ENCODE data around the gene ADGRD1.

The ADGRD1 gene

GRCh38 chr12:131132118-131132892 is 178.6 kb downstream of the ADGRD1 start:
- no CpG with 5 or more reads among the region's 29 CpGs for whole genome bisulfite sequencing, 2 donors (ENCODE audit: extremely low coverage in 2 of 2, insufficient read length in 2 of 2, insufficient replicate concordance in 1 of 2)
- no peak overlapping the region for H4K91ac ChIP-seq (ENCODE audit: low read depth, low read length, poor library complexity)
- H3K36me3 ChIP-seq (replicated peaks in 1 of 2; ENCODE audit: control insufficient read depth in 2 of 2, insufficient read depth in 2 of 2, low read length in 2 of 2): no peaks in the 10 kb centered on the region
- H3K18ac ChIP-seq (ENCODE audit: low read length): peak overlapping the region; percentile 87
- H3K79me1 ChIP-seq (ENCODE audit: low read depth, low read length): no peaks in the 10 kb centered on the region
- peak overlapping the region; percentile 34 for H3K23ac ChIP-seq (ENCODE audit: low read depth, low read length, poor library complexity)
- H3K4me3 ChIP-seq (ENCODE audit: low read length in 2 of 2): peak overlapping the region in 1 of 2 donors; percentile 51
- no peak overlapping the region for H3K4ac ChIP-seq (ENCODE audit: low read length)
- H2BK12ac ChIP-seq (ENCODE audit: low read length): no peak overlapping the region
- no peaks in the 10 kb centered on the region for H3K27me3 ChIP-seq (ENCODE audit: control insufficient read depth in 3 of 3, insufficient read depth in 3 of 3, low read depth in 1 of 3, low read length in 3 of 3)
- H4K8ac ChIP-seq (ENCODE audit: low read depth, low read length): peak overlapping the region; percentile 78
- H3K27ac ChIP-seq (replicated peaks; ENCODE audit: low read length): no peak overlapping the region
- no peak overlapping the region for H3K14ac ChIP-seq (ENCODE audit: low read length)
- H2BK120ac ChIP-seq (ENCODE audit: low read depth, low read length): no peak overlapping the region
- peak overlapping the region; percentile 52 for H3K4me2 ChIP-seq (ENCODE audit: insufficient read depth, low read length, poor library complexity, severe bottlenecking)
- peak overlapping the region; percentile 70 for H3K9ac ChIP-seq (ENCODE audit: low read depth, low read length, poor library complexity)
- H2BK15ac ChIP-seq (ENCODE audit: low read length): peak overlapping the region; percentile 95
- H2AK5ac ChIP-seq (ENCODE audit: low read depth, low read length): peak overlapping the region; percentile 65
- DNase-seq (ENCODE audit: low spot score): peak; percentile 83
- H2AFZ ChIP-seq (ENCODE audit: low read length): peak overlapping the region; percentile 95
- no peaks in the 10 kb centered on the region for H3K9me3 ChIP-seq (replicated peaks in 1 of 2; ENCODE audit: control insufficient read depth in 2 of 2, insufficient read depth in 1 of 2, low read depth in 1 of 2, low read length in 2 of 2)
- H2BK5ac ChIP-seq (ENCODE audit: low read length): no peak overlapping the region
- peaks cover 2 to 6% of the 10 kb centered on the region in 2 donors for H3K4me1 ChIP-seq (ENCODE audit: control insufficient read depth in 2 of 2, insufficient read depth in 1 of 2, low read depth in 1 of 2, low read length in 2 of 2)

GRCh38 chr12:131133015-131133905 is 179.6 kb downstream of the ADGRD1 start:
- Histone ChIP-seq H3K4me1 (ENCODE audit: control insufficient read depth in 2 of 2, insufficient read depth in 1 of 2, low read depth in 1 of 2, low read length in 2 of 2) (peaks cover 2 to 6% of the 10 kb centered on the region in 2 donors), H2BK15ac (ENCODE audit: low read length) (no peak overlapping the region), H4K91ac (ENCODE audit: low read depth, low read length, poor library complexity) (no peak overlapping the region), H2BK5ac (ENCODE audit: low read length) (no peak overlapping the region), H3K9ac (ENCODE audit: low read depth, low read length, poor library complexity) (no peak overlapping the region), H3K9me3 (replicated peaks in 1 of 2; ENCODE audit: control insufficient read depth in 2 of 2, insufficient read depth in 1 of 2, low read depth in 1 of 2, low read length in 2 of 2) (no peaks in the 10 kb centered on the region), H3K14ac (ENCODE audit: low read length) (no peak overlapping the region), H3K4me2 (ENCODE audit: insufficient read depth, low read length, poor library complexity, severe bottlenecking) (no peak overlapping the region), H3K18ac (ENCODE audit: low read length) (peak overlapping the region; percentile 6), H3K4ac (ENCODE audit: low read length) (peak overlapping the region; percentile 2), H3K4me3 (ENCODE audit: low read length in 2 of 2) (peak overlapping the region in 1 of 2 donors; percentile 38), H2AK5ac (ENCODE audit: low read depth, low read length) (peak overlapping the region; percentile 27), H3K27ac (replicated peaks; ENCODE audit: low read length) (no peak overlapping the region), H2BK12ac (ENCODE audit: low read length) (no peak overlapping the region), H2AFZ (ENCODE audit: low read length) (no peak overlapping the region), H3K36me3 (replicated peaks in 1 of 2; ENCODE audit: control insufficient read depth in 2 of 2, insufficient read depth in 2 of 2, low read length in 2 of 2) (no peaks in the 10 kb centered on the region), H3K27me3 (ENCODE audit: control insufficient read depth in 3 of 3, insufficient read depth in 3 of 3, low read depth in 1 of 3, low read length in 3 of 3) (no peaks in the 10 kb centered on the region), H3K79me1 (ENCODE audit: low read depth, low read length) (no peaks in the 10 kb centered on the region), H2BK120ac (ENCODE audit: low read depth, low read length) (no peak overlapping the region), H4K8ac (ENCODE audit: low read depth, low read length) (peak overlapping the region; percentile 0), H3K23ac (ENCODE audit: low read depth, low read length, poor library complexity) (peak overlapping the region; percentile 2)
- WGBS, 2 donors (ENCODE audit: extremely low coverage in 2 of 2, insufficient read length in 2 of 2, insufficient replicate concordance in 1 of 2): no CpG with 5 or more reads among the region's 19 CpGs
- no peak for DNase-seq (ENCODE audit: low spot score)

- H3K36me3 ChIP-seq (replicated peaks in 1 of 2; ENCODE audit: control insufficient read depth in 2 of 2, insufficient read depth in 2 of 2, low read length in 2 of 2): no peaks in the 10 kb centered on the region
- H2BK120ac ChIP-seq (ENCODE audit: low read depth, low read length): no peak overlapping the region
- H2BK12ac ChIP-seq (ENCODE audit: low read length): no peak overlapping the region
- H2BK5ac ChIP-seq (ENCODE audit: low read length): no peak overlapping the region
- H3K27me3 ChIP-seq (ENCODE audit: control insufficient read depth in 3 of 3, insufficient read depth in 3 of 3, low read depth in 1 of 3, low read length in 3 of 3): no peaks in the 10 kb centered on the region
- no peak overlapping the region for H4K91ac ChIP-seq (ENCODE audit: low read depth, low read length, poor library complexity)
- H2AK5ac ChIP-seq (ENCODE audit: low read depth, low read length): peak overlapping the region; percentile 27
- no peak for DNase-seq (ENCODE audit: low spot score)
- H3K4me3 ChIP-seq (ENCODE audit: low read length in 2 of 2): no peak overlapping the region
- H2BK15ac ChIP-seq (ENCODE audit: low read length): no peak overlapping the region
- no peak overlapping the region for H3K18ac ChIP-seq (ENCODE audit: low read length)
- no peak overlapping the region for H3K14ac ChIP-seq (ENCODE audit: low read length)
- H3K4me1 ChIP-seq (ENCODE audit: control insufficient read depth in 2 of 2, insufficient read depth in 1 of 2, low read depth in 1 of 2, low read length in 2 of 2): peaks cover 2 to 6% of the 10 kb centered on the region in 2 donors
- no peak overlapping the region for H2AFZ ChIP-seq (ENCODE audit: low read length)
- no peak overlapping the region for H3K23ac ChIP-seq (ENCODE audit: low read depth, low read length, poor library complexity)
- H3K9me3 ChIP-seq (replicated peaks in 1 of 2; ENCODE audit: control insufficient read depth in 2 of 2, insufficient read depth in 1 of 2, low read depth in 1 of 2, low read length in 2 of 2): no peaks in the 10 kb centered on the region
- no peak overlapping the region for H4K8ac ChIP-seq (ENCODE audit: low read depth, low read length)
- no peak overlapping the region for H3K4ac ChIP-seq (ENCODE audit: low read length)
- H3K79me1 ChIP-seq (ENCODE audit: low read depth, low read length): no peaks in the 10 kb centered on the region
- no peak overlapping the region for H3K9ac ChIP-seq (ENCODE audit: low read depth, low read length, poor library complexity)
- no CpG with 5 or more reads among the region's 5 CpGs for WGBS, 2 donors (ENCODE audit: extremely low coverage in 2 of 2, insufficient read length in 2 of 2, insufficient replicate concordance in 1 of 2)
- no peak overlapping the region for H3K27ac ChIP-seq (replicated peaks; ENCODE audit: low read length)
- no peak overlapping the region for H3K4me2 ChIP-seq (ENCODE audit: insufficient read depth, low read length, poor library complexity, severe bottlenecking)
Observed at GRCh38 chr12:131133994-131134393, 180.3 kb downstream of the ADGRD1 start.

Measured in neuronal stem cell (in vitro differentiated cells).